Measurements from ENCODE around the gene PIN1.

DNA sequence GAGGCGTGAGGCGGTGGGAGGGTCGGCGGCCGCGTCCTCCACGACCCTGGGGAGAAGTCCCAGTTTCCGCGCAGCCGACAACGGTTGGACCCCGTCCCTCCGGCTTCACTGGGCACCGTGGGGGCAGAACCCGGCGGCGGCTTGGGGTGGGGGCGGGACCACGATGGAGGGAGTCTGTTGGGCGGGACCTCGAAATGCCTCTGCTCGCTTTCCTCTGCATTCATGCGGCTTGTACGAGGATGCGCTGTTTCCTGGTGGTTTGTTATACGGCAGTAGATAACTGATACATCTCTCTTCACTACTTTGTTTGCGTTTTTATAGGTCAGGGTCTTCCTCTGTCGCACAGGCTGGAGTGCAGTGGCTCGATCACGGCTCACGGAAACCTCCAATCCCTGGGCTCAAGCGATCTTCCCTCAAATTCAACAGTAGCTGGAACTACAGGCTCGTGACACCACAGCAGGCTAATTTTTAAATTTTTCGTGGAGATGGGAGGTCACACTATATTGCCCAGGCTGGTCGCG lies 42.0 kb upstream of the PIN1 start:
- TF ChIP-seq, protein P1, sequence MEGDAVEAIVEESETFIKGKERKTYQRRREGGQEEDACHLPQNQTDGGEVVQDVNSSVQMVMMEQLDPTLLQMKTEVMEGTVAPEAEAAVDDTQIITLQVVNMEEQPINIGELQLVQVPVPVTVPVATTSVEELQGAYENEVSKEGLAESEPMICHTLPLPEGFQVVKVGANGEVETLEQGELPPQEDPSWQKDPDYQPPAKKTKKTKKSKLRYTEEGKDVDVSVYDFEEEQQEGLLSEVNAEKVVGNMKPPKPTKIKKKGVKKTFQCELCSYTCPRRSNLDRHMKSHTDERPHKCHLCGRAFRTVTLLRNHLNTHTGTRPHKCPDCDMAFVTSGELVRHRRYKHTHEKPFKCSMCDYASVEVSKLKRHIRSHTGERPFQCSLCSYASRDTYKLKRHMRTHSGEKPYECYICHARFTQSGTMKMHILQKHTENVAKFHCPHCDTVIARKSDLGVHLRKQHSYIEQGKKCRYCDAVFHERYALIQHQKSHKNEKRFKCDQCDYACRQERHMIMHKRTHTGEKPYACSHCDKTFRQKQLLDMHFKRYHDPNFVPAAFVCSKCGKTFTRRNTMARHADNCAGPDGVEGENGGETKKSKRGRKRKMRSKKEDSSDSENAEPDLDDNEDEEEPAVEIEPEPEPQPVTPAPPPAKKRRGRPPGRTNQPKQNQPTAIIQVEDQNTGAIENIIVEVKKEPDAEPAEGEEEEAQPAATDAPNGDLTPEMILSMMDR (IDR thresholded peaks at IDR 0.05; ENCODE audit: low read length), result no peak
- no peak for TF ChIP-seq EZH2 (IDR thresholded peaks at IDR 0.05; ENCODE audit: borderline replicate concordance, low read length)
